Measurements from ENCODE around the gene SNUPN.
"Not testable (repeated sequence)": the region's sequence is repeated elsewhere in the genome, so short reads cannot be mapped to it uniquely, and the experiment has no call there.

The SNUPN gene

DNA sequence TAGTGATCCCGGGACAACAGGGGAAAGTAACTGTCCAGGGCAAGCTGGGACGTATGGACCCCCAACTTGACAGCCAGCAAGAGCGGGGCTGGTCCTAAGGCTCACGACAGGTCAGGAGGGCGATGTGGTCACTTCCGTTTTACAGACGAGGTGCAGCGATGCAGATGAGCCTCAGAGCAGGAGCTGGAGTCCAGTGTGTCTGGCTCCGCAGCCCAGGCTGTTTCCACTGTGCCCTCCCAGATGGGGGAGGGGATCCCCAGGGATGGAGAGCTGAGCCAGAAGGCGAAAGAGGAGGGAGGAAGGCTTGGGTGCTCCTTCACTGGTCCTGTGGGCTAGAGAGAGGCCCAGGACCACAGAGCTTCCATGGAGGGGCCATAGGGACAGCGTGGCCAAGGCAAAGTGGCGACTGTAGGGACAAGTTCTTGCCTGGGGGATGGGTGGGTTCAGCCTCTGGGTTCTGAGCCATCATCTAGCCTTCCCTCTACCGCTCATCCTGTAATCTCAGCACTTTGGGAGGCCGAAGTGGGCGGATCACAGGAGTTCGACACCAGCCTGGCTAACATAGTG lies 27.9 kb upstream of the SNUPN start:
- no peak for DNase-seq

DNA sequence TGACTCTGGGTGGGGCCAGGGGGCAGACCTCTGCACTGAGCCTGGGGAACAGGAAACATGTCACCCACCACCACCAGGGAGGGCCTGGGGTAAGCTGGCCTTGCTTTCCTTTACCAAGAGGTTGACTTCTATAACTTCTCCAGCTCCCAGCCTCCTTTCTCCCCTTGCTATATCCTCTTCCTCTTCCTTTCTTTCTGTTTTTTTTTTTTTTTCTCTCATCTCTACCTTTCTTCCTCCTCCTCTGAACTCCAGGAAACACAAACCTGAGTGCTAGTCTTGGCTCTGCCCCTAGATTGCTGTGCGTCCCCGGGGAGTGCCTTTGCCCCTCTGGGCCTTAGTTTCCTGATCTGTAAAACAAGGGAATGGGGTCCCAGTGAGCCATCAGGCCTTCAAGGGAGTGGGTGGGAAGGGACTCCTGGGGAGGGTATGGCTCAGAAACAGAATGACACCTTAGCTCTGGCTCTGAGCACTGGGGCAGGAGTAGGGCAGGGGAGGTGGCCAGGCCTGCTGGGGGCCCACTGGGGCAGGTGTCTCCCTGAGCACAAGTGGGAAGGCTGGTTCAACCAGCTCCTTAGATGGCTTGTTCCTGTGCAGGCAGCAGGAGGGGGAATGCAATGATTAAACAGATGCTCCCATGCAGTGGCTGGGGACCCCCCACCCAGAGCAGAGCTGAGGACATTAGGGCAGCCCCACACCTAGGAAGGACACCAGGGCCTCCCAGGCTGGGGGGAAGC lies 26.5 kb upstream of the SNUPN start:
- DNase-seq, result no peak

DNA sequence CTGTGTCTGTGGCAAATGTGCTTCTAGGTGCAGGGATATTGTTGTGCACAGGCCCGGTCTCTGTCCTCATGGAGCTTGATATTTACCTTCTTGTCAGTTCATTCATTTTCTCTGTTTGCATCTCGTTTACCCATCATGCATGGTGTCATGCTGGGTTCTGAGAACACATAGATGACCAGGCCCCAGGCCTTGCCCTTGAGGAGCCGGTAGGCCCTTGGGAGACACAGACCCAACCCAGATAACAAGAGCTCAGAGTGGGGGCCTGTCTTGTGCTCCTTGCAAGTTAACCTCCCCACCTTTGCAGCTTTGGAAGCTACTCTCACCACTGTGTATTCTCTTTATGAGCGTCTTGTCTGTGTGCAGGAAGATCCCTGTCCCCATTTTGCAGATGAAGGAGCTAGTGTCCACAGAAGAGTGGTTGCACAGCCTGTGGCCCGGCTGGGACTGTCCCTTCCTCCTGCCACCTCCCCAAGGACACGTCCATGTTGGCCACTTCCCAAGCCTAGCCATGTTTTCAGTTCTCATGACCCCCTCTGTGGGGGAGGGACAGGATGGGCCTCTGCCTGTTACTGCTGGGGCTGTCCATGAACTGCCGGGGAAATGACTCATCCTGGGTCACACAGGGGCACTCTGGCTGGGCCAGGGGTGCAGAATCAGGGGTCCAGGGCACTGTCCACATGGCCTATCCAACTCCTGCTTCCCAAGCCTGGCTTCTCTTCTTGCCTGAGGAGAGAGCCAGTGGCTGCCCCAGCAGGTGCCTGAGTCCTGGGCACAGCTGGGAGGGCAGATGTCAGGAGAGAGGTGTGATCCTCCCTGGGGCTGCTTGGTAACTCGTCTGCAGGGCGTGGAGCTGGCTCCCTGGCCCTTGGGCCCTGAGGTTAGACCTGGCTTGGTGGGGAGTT lies 25.6 kb upstream of the SNUPN start:
- DNase-seq, result no peak

DNA sequence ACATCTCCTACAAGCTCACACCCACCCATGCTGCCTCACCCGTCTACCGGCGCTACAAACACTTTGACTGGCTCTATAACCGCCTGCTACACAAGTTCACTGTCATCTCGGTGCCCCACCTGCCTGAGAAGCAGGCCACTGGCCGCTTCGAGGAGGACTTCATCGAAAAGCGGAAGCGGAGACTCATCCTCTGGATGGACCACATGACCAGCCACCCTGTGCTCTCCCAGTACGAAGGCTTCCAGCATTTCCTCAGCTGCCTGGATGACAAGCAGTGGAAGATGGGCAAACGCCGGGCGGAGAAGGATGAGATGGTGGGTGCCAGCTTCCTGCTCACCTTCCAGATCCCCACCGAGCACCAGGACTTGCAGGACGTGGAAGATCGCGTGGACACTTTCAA lies 24.3 kb upstream of the SNUPN start:
- DNase-seq, result no peak

DNA sequence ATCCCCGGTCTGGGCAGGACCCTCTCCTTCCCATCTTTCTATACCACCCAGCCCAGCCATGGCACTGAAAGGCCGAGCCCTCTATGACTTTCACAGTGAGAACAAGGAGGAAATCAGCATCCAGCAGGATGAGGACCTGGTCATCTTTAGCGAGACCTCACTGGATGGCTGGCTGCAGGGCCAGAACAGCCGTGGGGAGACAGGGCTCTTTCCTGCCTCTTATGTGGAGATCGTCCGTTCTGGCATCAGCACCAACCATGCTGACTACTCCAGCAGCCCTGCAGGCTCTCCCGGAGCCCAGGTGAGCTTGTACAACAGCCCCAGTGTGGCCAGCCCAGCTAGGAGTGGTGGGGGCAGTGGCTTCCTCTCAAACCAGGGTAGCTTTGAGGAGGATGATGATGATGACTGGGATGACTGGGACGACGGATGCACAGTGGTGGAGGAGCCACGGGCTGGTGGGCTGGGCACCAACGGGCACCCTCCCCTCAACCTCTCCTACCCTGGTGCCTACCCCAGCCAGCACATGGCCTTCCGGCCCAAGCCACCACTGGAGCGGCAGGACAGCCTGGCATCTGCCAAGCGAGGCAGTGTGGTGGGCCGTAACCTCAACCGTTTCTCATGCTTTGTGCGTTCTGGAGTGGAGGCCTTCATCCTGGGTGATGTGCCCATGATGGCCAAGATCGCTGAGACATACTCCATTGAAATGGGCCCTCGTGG lies 23.7 kb upstream of the SNUPN start:
- DNase-seq, result no peak

DNA sequence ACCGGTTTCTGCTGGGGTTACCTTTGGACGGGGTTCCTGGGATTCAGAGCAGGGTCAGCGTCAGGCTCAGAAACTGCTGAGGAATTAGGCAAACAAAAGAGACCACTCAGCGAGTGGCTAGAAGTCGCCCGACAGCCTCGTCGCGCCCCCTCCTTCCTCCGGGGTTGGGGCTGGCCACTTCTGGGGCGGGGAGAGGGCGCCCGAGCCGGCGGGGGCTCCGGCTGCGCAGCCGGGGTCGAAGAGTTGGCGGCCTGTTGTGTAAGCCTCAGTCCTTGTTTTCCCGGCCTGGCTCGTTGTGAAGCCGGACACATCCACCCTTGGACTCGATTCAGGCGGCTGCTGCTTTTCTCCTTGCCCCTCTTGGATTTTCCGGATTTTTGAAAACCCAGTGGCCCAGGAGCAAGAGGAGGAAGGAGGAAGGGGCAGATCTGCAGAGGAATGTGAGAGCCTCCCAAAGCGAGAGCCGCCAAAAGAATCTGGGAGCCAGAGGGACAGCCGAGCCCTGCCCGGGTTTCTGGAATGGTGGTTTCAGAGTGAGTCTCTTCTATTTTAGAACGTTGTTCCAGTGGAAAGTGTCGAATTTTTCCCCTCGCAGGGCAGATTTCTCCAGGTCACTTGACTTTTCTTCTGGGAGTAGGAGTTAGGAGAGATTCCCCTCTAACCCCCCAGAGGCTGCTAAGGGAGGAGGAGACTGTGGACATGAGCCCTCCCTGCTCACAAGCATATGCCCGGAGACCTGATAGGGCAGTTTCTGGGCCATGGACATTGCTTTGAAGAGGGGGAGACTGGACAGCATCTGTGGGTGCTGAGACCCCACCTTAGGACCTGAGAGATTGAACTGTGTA lies 22.9 kb upstream of the SNUPN start:
- DNase-seq, result no peak

DNA sequence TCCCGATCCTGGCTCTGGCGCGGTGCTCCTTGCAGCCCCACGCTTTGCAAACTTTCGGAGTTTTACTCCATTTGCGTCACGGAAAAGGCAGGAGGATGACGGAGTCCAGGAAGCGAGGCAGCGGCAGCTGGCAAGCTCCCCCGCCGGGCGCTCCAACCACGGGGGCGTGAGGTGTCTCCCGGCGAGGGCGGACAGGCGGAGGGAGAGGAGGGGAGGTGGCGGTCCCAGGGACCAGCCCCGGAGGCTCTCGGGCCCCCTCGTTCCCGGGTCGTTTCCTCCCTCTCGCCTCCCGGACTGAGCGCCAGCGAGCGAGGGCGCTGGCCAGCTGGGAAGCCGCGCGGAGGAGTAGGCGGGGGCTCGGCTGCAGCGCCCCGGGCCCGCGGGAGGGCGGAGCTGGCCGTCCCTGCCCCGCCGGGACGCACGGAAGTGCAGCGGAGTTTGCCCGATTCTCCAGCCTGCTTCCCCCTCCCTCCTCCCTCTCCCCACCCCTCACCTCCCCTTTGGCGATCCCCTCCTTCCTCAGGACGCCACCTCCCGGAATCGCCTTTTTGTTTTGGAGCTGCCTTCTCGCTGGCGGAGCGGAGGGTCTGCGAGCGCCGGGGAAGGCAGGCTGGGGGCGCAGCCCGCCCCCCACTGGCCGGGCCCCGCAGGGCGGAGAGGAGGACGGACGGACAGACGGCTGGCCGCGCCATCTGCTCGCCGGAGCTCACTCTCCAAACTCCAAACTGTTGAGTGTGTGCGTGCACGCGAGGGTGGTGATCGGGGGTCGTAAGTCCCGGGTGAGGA lies 22.0 kb upstream of the SNUPN start, which contains the start of gene SNX33:
TSS of gene SNX33 (plus strand) at position 543 of the 786 bp plus-strand sequence. CDS start 1,191 bp downstream, outside the sequence.
- DNase-seq, result no peak

DNA sequence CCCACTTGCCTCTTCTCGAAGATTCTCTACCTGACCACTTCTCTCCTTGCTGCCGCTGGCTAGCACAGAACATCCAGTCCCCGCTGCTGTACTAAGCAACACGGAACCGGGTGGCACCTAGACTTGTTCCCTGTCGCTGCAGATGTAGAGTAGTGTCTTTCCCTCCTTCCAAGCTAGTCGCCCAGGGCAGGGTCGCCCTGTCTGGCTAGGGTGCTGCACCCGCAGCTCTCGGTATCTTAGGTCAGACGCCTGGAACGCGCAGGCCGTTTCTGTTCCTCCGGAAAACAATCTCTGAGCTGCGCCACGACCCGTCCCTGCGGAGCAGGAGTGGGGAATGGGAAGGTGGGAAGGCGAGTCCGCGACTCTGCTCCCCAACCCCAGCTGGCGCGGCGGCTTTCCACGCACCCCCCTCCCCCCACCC lies 21.4 kb upstream of the SNUPN start:
- no peak for DNase-seq

DNA sequence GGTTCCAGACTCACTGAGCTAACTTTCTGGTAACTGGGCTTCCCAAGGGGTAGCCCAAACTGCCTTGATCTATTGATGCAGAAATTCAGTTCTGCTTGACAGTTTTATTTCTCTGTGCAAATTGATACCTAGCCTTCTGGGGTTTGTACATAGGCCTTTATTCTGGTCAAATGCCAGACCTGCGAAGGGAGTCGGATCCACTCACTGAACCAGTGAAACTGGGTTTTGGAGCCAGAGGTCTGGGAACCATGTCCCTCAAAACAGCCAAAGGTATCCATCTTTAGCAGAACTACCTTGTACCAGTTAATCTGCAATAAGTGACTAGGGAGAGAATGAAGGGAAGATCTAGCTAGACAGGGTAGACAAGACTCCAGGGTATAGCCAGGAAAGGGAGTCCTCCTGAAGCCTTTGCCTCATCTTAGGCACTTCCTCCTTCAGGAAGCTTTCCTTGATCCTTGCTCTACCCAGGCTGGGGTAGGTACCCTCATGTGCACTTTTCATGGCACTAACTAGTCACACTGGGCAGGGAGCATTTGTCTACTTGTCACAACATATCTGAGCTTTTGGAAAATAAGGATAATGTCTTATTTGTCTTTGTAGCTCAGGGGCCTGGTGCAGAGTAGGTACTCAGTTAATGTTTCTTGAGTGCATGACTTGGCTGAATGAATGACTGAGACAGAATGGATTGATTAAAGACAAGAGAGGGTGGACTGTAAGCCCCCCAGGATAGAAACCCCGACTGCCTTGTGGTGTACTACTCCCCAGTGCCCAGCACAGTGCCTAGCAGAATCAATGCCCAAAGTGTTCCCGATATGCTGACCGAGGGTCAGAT lies 20.8 kb upstream of the SNUPN start:
- DNase-seq, result no peak

DNA sequence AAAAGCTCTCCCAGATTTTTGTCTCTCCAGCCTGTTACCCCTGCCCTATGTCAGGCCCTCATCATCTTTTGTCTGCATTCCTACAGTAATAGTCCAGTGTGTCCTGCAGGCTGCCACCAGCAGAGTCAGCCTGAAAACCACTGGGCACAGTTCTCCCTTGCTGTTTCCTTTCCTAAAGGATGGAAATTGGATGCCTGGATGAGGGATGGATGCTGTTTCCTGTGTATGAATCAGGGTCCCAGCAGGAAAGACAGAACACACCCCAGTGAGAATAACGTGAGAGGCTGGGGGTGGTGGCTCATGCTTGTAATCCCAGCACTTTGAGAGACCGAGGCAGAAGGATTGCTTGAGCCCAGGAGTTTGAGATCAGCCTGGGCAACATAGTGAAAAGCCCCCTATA lies 18.9 kb upstream of the SNUPN start:
- no peak for DNase-seq

DNA sequence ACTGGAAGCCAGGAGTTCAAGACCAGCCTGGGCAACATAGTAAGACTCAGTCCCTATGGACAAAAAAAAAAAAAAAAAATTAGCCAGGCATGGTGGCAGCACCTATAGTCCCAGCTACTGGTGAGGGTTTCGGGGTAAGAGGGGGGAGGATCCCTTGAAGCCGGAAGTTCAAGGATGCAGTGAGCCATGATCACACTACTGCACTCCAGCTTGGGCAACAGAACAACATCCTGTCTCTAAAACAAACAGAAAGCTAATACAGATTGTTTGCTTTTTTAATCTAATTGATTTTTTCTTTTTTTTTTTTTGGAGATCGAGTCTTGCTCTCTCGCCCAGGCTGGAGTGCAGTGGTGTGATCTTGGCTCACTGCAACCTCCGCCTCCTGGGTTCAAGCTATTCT lies 16.1 kb upstream of the SNUPN start:
- no peak for DNase-seq

DNA sequence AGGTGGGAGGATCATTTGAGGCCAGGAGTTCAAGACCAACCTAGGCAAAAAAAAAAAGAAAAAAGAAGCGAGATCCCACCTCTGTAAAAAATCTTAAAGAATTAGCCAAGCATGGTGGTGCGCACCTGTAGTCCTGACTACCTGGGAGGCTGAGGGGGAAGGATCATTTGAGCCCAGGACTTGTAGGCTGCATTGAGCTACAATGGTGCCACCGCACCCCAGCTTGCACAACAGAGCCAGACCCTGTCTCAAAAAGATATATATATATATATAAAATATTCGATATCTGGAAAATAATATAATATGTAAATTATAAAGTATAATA lies 15.6 kb upstream of the SNUPN start:
- no peak for DNase-seq

DNA sequence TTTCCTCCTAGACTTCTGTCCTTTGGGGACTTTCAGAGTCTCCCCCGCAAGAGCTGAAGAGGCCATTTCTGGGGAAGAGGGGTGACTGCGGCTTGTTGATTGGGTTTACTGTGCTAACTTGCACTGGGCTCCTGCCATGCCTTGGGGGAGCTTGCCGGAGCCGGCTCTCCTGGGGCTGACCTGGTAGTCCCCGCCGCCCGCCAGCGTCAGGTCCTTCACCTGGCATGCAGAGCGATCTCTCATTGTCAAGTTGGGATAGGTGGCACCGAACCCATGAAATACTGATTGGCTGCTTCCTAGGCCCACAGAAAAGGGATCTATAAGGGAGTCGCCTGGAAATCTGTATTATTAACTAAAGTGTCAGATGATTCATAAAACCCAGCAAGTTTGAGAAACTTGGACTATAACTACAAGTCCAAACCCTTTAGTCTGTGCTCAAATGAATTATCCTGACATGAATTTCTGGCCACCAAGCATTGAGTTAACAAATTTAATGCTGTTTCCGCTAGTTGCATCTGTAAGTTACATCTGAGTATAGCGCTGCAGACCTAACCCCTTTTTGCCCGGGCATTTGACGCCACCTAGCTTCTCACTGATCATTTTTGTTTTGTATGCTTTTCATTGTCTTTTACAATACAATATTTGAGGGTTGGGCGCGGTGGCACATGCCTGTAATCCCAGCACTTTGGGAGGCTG lies 15.1 kb upstream of the SNUPN start:
- DNase-seq, result no peak

DNA sequence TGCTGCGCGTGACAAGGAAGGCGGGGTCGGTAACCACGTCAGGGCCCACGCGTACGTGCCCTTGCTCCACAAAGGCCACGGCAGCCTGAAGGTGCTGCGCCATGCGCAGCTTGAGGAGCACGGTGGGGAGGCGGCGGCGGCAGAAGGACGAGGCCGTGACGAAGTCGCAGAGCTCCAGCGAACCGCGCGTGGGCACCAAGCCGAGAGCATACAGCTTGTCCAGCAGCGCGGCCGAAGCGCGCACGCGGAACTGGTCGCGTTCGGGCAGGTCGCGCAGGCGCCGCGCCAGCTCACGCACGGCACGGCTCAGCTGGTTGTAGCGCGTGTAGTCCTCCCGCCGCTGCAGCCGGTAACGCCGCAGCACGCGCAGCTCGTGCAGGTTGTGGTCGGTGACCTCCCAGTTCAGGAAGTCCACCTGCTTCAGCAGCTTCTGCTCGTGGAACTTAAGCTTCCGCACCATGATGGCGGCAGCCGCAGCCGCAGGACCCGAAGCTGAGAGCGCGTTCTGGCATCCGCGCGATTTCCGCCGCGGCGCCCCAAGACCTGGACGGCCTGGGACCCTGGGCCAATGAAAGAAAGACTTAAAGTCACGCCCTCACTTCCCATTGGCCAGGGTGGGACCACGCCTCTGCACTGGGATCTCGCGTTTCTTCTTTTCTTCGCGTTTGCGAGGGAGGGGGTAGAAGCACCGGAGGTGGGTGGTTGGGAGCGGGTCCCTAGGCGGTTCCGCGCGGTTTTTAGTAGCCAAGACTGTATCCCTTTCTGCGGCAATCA lies 14.4 kb upstream of the SNUPN start, which contains the start of gene IMP3:
TSS of gene IMP3 (minus strand) at position 516 of the 774 bp plus-strand sequence. CDS start at position 460, 56 bp downstream.
- peak; percentile 82 for DNase-seq

DNA sequence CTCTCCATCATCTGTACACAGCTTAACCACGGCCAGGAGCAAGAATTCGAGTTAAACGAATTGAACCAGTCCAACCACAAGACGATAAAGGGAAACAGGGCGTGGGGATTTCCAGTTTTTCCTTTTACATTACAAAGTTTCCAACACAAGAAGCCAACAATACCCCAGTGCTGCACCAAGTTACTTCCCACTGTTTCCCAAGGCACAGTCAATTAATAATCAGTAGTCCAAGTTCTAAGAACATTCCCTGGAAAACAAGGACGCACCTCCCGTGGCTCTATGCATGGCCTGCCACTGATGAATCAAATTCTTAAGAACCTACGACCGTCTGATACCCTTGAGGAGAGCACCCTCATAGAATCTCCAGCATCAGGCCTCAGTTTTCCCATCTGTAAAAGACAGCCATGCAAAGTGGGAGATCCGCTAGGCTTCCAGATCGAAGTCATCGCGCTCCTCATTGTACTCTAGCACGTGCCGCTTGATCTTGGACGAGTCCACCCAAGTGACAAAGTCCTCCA lies 13.7 kb upstream of the SNUPN start:
- no peak for DNase-seq

DNA sequence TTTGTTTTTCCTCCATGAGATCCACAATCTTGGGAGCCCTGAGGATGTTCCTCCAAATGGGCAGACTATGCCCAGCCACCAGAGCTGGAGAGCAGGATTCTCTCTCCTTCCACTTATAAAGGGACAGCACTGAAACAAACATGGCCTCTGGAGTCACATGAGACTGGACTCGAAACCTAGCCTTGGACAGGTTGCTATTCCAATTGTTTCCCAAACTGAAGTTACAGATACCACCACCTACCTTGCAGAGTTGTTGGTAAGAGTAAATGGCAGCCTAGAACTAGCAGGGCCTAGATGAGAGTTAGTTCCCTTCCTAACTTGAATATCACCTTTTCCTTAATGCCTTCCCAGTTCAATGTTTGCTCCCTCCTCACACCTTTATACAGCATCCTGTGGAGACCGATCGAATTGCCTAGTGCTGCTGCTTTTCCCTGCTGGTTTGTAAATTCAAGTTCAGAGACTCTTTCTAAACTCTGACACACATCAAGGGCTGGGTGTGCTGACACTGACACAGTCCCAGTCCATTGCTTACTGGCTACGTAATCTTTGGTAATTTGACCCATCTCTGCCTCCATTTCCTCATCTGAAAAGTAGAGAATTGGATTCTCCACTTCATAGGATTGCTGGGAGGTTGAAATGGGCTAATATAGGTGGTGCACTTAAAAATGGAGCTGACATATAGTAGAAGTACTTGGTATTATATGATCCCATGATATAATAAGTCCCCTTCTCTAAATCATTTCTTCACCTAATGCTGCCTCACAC lies 11.9 kb upstream of the SNUPN start:
- DNase-seq, result no peak

DNA sequence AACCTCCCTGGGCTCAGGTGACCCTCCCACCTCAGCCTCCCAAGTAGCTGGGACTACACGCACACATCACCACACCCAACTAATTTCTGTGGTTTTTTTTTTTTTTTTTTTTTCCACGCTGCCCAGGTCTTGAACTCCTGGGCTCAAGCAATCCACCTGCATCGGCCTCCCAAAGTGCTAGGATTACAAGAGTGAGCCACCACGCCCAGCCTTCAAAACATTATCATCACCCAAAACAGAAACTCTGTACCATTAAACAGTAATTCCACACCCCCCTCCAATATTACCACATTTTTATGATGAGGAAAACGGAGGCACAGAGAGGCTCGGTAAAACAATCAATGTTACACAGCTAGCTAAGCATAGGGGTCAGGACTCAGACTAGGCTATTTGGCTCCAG lies 10.5 kb upstream of the SNUPN start:
- DNase-seq, result no peak

DNA sequence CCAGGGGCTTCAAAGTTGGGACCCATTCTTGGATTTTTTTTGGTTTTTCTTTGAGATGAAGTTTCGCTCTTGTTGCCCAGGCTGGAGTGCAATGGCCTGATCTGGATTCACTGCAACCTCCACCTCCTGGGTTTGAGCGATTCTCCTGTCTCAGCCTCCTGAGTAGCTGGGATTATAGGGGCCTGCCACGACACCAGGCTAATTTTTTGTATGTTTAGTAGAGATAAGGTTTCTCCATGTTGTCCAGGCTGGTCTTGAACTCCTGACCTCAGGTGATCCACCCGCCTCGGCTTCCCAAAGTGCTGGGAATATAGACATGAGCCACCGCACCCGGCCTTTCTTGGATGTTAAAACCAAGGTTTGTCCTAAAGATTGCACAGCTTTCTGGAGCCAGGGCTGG lies 8.4 kb upstream of the SNUPN start:
- not testable (repeated sequence) for DNase-seq
